AG09309 (cell line): ENCODE measurements around the gene BOD1L1.
A peak's percentile ranks its signal among the peaks of the same experiment; 100 is the strongest.

Source experiments
- DNase-seq: peaks from one replicate; pipeline ENCODE4 v3.0.0-alpha.2; 2010; ENCODE audit warnings: low read depth
- H3K4me3 ChIP-seq: 2 replicates; pipeline ENCODE4 v1.5.1; 2011; ENCODE audit warnings: mild to moderate bottlenecking, low read depth, low read length, moderate library complexity; ENCODE audit not compliant: control insufficient read depth
- CTCF ChIP-seq: IDR thresholded peaks from 2 replicates; pipeline ENCODE4 v1.5.1; 2011; ENCODE audit warnings: mild to moderate bottlenecking, low read depth, low read length, inconsistent platforms; ENCODE audit not compliant: insufficient read depth, control insufficient read depth; ENCODE audit errors: missing control alignments

Gene BOD1L1

GRCh38 chr4:13605330-13605729 lies 22.2 kb downstream of the BOD1L1 start:
- DNase-seq = no peak
- TF ChIP-seq CTCF = no peak
- H3K4me3 ChIP-seq = no peak overlapping the region

GRCh38 chr4:13601848-13602247 lies 25.7 kb downstream of the BOD1L1 start:
- no peak for DNase-seq
- TF ChIP-seq CTCF = no peak
- H3K4me3 ChIP-seq = no peak overlapping the region

GRCh38 chr4:13601048-13601447 lies 26.5 kb downstream of the BOD1L1 start:
- no peak for TF ChIP-seq CTCF
- no peak overlapping the region for H3K4me3 ChIP-seq
- DNase-seq = no peak

GRCh38 chr4:13599159-13599558 lies 28.4 kb downstream of the BOD1L1 start:
- TF ChIP-seq CTCF = peak; percentile 29
- H3K4me3 ChIP-seq = no peak overlapping the region
- DNase-seq = no peak

- peak; percentile 18 for DNase-seq
- no peak for TF ChIP-seq CTCF
- H3K4me3 ChIP-seq = no peak overlapping the region
These were observed 29.9 kb downstream of the BOD1L1 start for GRCh38 chr4:13597604-13598003.

- TF ChIP-seq CTCF = no peak
- H3K4me3 ChIP-seq = no peak overlapping the region
- no peak for DNase-seq
These were observed 30.4 kb downstream of the BOD1L1 start for GRCh38 chr4:13597141-13597540.

GRCh38 chr4:13592220-13592619 lies 35.3 kb downstream of the BOD1L1 start:
- TF ChIP-seq CTCF = no peak
- no peak overlapping the region for H3K4me3 ChIP-seq
- no peak for DNase-seq
